ENCODE results near the gene PANK4.

PANK4 gene

GRCh38 chr1:2544875-2545640 is 18.7 kb upstream of the PANK4 start:
- DNase-seq (ENCODE audit: low spot score): no peak

- DNase-seq (ENCODE audit: low spot score): no peak
These were observed 17.9 kb upstream of the PANK4 start for GRCh38 chr1:2544093-2544874.

- no peak for DNase-seq (ENCODE audit: low spot score)
These were observed 17.2 kb upstream of the PANK4 start for GRCh38 chr1:2543543-2544092.

- no peak for DNase-seq (ENCODE audit: low spot score)
These were observed 16.0 kb upstream of the PANK4 start for GRCh38 chr1:2542246-2542915.

- DNase-seq (ENCODE audit: low spot score): no peak
These were observed 15.3 kb upstream of the PANK4 start for GRCh38 chr1:2541619-2542245.

GRCh38 chr1:2540816-2541492 is 14.6 kb upstream of the PANK4 start:
- DNase-seq (ENCODE audit: low spot score): no peak

- no peak for DNase-seq (ENCODE audit: low spot score)
These were observed 13.0 kb upstream of the PANK4 start for GRCh38 chr1:2539312-2539907.

- DNase-seq (ENCODE audit: low spot score): no peak
These were observed 12.5 kb upstream of the PANK4 start for GRCh38 chr1:2538872-2539271.

GRCh38 chr1:2538376-2538775 is 12.0 kb upstream of the PANK4 start:
- no peak for DNase-seq (ENCODE audit: low spot score)

- no peak for DNase-seq (ENCODE audit: low spot score)
These were observed 11.4 kb upstream of the PANK4 start for GRCh38 chr1:2537784-2538115.

GRCh38 chr1:2535981-2536380 is 9.6 kb upstream of the PANK4 start:
- no peak for DNase-seq (ENCODE audit: low spot score)

GRCh38 chr1:2535455-2535854 is 9.1 kb upstream of the PANK4 start:
- DNase-seq (ENCODE audit: low spot score): no peak

- DNase-seq (ENCODE audit: low spot score): no peak
These were observed 8.5 kb upstream of the PANK4 start for GRCh38 chr1:2534687-2535441.

GRCh38 chr1:2534315-2534686 is 7.9 kb upstream of the PANK4 start:
- no peak for DNase-seq (ENCODE audit: low spot score)

- DNase-seq (ENCODE audit: low spot score): no peak
These were observed 7.0 kb upstream of the PANK4 start for GRCh38 chr1:2533365-2533764.

GRCh38 chr1:2532485-2533160 is 6.2 kb upstream of the PANK4 start:
- no peak for DNase-seq (ENCODE audit: low spot score)

GRCh38 chr1:2530513-2531361 is 4.3 kb upstream of the PANK4 start:
- DNase-seq (ENCODE audit: low spot score): no peak

- no peak for DNase-seq (ENCODE audit: low spot score)
These were observed 3.6 kb upstream of the PANK4 start, which contains the start of gene HES5 for GRCh38 chr1:2529784-2530512. Gene HES5, minus strand, starts transcription at chr1:2530263. Its CDS starts 99 bp downstream, at chr1:2530164.
